GM18868 (cell line): Measurements from ENCODE around the gene PTPN23.
"Not testable (repeated sequence)": the region's sequence is repeated elsewhere in the genome, so short reads cannot be mapped to it uniquely, and the experiment has no call there.

Experiments
- ATAC-seq: cut with Tn5 transposase; IDR thresholded peaks from one replicate; pipeline ENCODE4 v1.9.1; 2021; ENCODE audit warnings: mild to moderate bottlenecking, moderate library complexity; ENCODE audit not compliant: unreplicated experiment

Gene PTPN23

DNA sequence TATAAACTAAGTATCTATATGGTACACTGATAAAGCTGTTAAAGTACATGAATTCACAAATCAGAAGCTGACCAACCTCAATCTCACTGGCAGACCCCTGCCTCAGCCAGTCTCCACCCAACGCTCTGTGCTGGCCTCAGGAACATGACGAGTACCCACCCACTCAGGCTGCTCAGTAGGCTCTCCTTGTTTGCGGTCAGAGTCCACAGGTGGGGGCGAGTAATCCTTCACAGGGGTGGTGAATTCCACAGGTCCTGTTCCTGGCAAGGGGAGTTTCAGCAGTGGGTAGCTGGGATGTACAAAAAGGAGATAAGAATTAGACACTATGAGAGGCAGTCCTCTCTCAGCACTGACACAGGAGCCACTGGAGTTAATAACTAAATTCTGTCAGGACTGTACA lies 54.0 kb downstream of the PTPN23 start:
- no peak for ATAC-seq

DNA sequence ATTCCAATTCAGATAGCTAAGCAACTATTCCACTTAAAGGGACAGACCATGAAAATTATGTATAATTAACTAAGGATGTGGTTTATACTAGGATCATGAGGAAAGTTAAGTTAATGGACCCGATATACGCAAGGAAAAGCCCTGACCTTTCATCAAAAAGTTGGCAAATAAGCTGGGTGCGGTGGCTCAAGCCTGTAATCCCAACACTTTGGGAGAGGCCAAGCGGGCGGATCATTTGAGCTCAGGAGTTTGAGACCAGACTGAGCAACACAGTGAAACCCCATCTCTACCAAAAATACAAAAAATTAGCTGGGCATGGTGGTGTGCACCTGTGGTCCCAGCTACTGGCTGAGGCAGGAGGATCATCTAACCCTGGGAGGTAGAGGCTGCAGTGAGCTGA lies 55.4 kb downstream of the PTPN23 start:
- ATAC-seq: no peak

DNA sequence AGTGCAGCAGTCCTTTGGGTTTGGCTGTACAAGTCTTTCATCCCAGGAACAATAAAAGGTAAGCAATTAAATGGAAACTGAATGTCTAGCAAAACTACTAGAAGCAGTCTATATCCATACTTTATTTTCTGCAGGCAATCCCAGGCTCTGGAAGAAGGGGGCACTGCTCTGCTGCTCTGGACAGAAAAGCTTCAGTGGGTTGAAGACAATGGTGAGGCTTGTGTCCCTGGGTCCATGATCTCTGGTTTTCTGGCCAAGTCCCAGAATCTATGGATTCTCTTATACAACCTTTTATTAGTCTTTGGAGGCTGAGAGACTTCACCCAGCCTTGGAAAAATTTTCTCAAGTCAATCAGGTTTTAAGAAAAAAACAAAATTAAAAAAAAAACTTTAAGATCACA lies 59.3 kb downstream of the PTPN23 start:
- ATAC-seq: no peak

GRCh38 chr3:47441796-47442551 lies 61.2 kb downstream of the PTPN23 start:
- no peak for ATAC-seq

- no peak for ATAC-seq
These were observed 62.8 kb downstream of the PTPN23 start for GRCh38 chr3:47443611-47443995.

GRCh38 chr3:47444103-47444502 lies 63.3 kb downstream of the PTPN23 start:
- no peak for ATAC-seq

DNA sequence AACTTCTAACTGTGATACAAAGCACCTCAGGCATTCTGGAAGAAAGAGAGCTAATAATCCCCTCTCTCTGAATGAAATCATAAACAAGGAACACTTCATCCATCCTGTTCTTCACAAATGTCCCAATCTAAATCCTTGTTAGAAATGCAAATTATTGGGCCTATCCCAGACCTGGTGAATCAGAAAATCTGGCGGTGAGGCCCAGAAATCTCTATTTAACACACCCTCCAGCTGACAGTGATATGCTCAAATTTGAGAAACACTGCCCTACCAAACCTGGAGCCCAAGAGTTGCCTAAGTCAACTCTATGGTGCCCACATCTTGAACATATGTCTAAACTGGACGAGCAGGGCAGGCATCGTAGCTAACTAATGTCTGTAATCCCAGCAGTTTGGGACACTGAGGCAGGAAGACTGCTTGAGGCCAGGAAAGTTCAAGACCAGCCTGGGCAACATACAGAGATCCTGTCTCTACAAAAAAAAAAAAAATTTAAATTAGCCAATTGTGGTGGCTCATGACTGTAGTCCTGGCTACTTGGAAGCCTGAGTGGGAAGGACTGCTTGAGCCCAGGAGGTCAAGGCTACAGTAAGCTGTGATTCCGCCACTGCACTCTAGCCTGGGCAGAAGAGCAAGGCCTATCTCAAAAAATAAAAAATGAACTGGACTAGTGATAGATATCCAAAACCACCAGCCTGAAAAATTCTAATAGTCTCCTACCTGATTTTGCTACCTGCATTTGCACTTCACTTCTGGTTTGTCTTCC lies 71.8 kb downstream of the PTPN23 start:
- no peak for ATAC-seq

DNA sequence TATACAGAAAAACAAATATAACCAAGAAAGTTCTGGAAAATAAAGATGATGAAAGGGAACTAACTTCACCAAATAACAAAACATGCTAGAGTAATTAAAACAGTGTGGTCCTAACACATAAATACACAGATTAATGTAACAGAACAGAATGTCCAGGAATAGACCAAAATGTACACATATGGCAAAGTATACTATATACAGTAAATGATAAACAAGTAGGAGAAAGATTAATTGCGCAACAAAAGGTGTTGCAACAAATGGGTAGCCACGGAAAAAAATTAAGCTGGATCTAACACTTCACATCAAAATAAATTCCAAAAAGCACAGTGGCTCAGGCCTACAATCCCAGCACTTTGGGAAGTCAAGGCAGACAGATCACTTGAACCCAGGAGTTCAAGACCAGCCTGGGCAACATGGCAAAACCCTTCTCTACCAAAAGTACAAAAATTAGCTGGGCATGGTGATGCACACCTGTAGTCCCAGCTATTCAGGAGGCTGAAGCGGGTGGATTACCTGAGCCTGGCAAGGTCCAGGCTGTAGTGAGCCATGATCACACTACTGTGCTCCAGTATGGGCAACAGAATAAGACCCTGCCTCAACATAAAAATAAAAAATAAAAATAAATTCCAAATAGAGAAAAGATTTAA lies 75.1 kb downstream of the PTPN23 start:
- ATAC-seq: no peak

DNA sequence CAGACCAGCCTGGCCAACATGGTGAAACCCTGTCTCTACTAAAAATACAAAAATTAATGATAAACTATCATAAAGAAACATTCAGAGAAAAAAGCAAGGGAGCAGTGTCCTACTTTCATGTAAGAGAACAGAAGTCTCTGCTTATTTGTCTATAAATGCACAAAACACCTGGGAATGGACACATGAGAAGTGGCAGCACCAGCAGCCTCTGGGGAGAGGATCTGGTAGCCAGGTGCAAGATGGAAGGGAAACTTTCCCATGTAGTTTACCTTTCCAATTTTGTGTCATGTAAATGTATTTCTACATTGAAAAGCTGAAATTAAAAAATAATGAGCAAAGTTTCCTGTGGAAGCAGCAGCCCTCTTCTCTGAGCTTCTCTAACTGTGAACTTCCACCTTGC lies 76.2 kb downstream of the PTPN23 start:
- ATAC-seq: no peak

- not testable (repeated sequence) for ATAC-seq
These were observed 78.8 kb downstream of the PTPN23 start for GRCh38 chr3:47459534-47460085.
